NT2/D1 (cell line): ENCODE measurements around the gene NRAS.

Source experiments
- DNase-seq: peaks from one replicate; pipeline ENCODE4 v3.0.0-alpha.2; 2011; ENCODE audit warnings: low read depth, low spot score
- H3K27me3 ChIP-seq: 2 replicates; pipeline ENCODE4 v1.6.0; 2011; ENCODE audit warnings: mild to moderate bottlenecking; ENCODE audit not compliant: insufficient read length, insufficient read depth
- H3K36me3 ChIP-seq: 2 replicates; pipeline ENCODE4 v1.6.1; 2011; ENCODE audit warnings: mild to moderate bottlenecking, low read length, mixed read lengths; ENCODE audit not compliant: insufficient read depth, insufficient read length
- H3K4me1 ChIP-seq: 2 replicates; pipeline ENCODE4 v1.5.1; 2011; ENCODE audit not compliant: insufficient read depth, insufficient read length
- H3K4me3 ChIP-seq: 2 replicates; pipeline ENCODE4 v1.5.1; 2011; ENCODE audit warnings: low read depth; ENCODE audit not compliant: insufficient read length
- H3K9ac ChIP-seq: 2 replicates; pipeline ENCODE4 v1.6.0; 2011; ENCODE audit warnings: low read depth; ENCODE audit not compliant: insufficient read length
- H3K9me3 ChIP-seq: 2 replicates; pipeline ENCODE4 v1.5.1; 2011; ENCODE audit warnings: mild to moderate bottlenecking, low read length; ENCODE audit not compliant: insufficient read depth
- SUZ12 ChIP-seq: IDR thresholded peaks from 2 replicates; pipeline ENCODE4 v1.6.1; 2011; ENCODE audit not compliant: insufficient read length, insufficient read depth; ENCODE audit errors: extremely low read depth
- YY1 ChIP-seq: IDR thresholded peaks from 2 replicates; pipeline ENCODE4 v1.6.1; 2011; ENCODE audit not compliant: insufficient read length, insufficient read depth
- ZNF274 ChIP-seq: IDR thresholded peaks from 2 replicates; pipeline ENCODE4 v1.6.1; 2011; ENCODE audit warnings: mild to moderate bottlenecking, low read depth, low read length

Gene NRAS

GRCh38 chr1:114707604-114708003 is 9.0 kb downstream of the NRAS start:
- no peak for DNase-seq
- H3K4me3 ChIP-seq, result no peak overlapping the region
- TF ChIP-seq ZNF274 (no peak), YY1 (no peak), SUZ12 (no peak)
- H3K9ac ChIP-seq, result no peak overlapping the region
- no peaks in the 10 kb centered on the region for H3K27me3 ChIP-seq
- H3K9me3 ChIP-seq, result no peaks in the 10 kb centered on the region
- H3K36me3 ChIP-seq, result peaks cover 76% of the 10 kb centered on the region
- H3K4me1 ChIP-seq, result no peaks in the 10 kb centered on the region

- H3K4me3 ChIP-seq, result no peak overlapping the region
- no peak for DNase-seq
- no peak overlapping the region for H3K9ac ChIP-seq
- no peaks in the 10 kb centered on the region for H3K4me1 ChIP-seq
- TF ChIP-seq SUZ12, result no peak
- TF ChIP-seq YY1, result no peak
- no peak for TF ChIP-seq ZNF274
- H3K27me3 ChIP-seq, result no peaks in the 10 kb centered on the region
- no peaks in the 10 kb centered on the region for H3K9me3 ChIP-seq
- H3K36me3 ChIP-seq, result peaks cover 37% of the 10 kb centered on the region
These were observed 13.3 kb downstream of the NRAS start for GRCh38 chr1:114703242-114703641.

GRCh38 chr1:114702737-114703136 is 13.8 kb downstream of the NRAS start:
- DNase-seq, result no peak
- Histone ChIP-seq H3K4me1 (no peaks in the 10 kb centered on the region), H3K9ac (no peak overlapping the region), H3K27me3 (no peaks in the 10 kb centered on the region), H3K36me3 (peaks cover 32% of the 10 kb centered on the region), H3K9me3 (no peaks in the 10 kb centered on the region), H3K4me3 (no peak overlapping the region)
- TF ChIP-seq YY1, result no peak
- no peak for TF ChIP-seq SUZ12
- TF ChIP-seq ZNF274, result no peak

DNA sequence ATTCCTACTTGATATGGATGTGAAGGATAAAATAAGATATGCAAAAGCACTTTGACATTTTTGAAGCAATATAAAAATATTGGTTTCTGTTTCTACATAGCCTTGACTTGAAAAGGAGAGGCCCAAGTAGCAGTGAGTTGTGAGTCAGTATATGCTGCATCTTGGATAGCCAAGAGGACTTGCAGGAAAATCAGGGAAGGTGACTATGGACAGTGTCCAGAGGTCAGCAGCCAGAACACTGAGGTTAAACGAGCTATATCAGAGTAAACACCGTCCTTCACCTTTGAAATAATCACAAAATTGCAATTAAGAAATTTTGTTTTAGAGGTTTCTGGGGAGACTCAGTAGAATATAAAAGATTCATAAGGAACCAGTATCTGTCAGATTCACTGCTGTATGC is 14.6 kb downstream of the NRAS start:
- Histone ChIP-seq H3K4me3 (no peak overlapping the region), H3K4me1 (no peaks in the 10 kb centered on the region), H3K9ac (no peak overlapping the region), H3K36me3 (peaks cover 24% of the 10 kb centered on the region), H3K9me3 (no peaks in the 10 kb centered on the region), H3K27me3 (no peaks in the 10 kb centered on the region)
- no peak for DNase-seq
- no peak for TF ChIP-seq YY1
- no peak for TF ChIP-seq SUZ12
- TF ChIP-seq ZNF274, result no peak

- no peaks in the 10 kb centered on the region for H3K27me3 ChIP-seq
- TF ChIP-seq ZNF274 (no peak), YY1 (no peak), SUZ12 (no peak)
- no peak overlapping the region for H3K9ac ChIP-seq
- H3K4me3 ChIP-seq, result no peak overlapping the region
- no peaks in the 10 kb centered on the region for H3K4me1 ChIP-seq
- no peak for DNase-seq
- peaks cover 7% of the 10 kb centered on the region for H3K36me3 ChIP-seq
- no peaks in the 10 kb centered on the region for H3K9me3 ChIP-seq
These were observed 16.5 kb downstream of the NRAS start for GRCh38 chr1:114700036-114700600.

DNA sequence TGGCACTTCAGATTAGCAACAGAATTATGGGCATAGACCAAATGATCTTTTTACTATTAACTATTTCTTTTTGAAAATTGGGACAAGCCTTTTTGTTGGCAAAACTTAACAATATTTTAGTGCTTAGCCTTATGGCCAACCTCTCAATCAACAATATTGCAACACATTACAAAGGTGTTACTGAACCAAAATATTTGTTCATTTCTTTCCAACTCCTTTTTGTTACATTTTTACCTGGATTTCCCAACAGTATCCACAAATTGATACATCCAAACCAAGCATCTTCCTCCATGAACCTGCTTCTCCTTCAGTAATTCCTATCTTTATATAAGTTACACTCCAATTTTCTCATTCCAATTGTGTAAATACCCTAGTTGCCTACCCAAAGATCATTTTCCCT is 19.8 kb downstream of the NRAS start:
- no peak overlapping the region for H3K9ac ChIP-seq
- no peaks in the 10 kb centered on the region for H3K36me3 ChIP-seq
- H3K9me3 ChIP-seq, result no peaks in the 10 kb centered on the region
- no peak for DNase-seq
- no peak overlapping the region for H3K4me3 ChIP-seq
- H3K4me1 ChIP-seq, result no peaks in the 10 kb centered on the region
- H3K27me3 ChIP-seq, result no peaks in the 10 kb centered on the region
- TF ChIP-seq SUZ12 (no peak), ZNF274 (no peak), YY1 (no peak)

DNA sequence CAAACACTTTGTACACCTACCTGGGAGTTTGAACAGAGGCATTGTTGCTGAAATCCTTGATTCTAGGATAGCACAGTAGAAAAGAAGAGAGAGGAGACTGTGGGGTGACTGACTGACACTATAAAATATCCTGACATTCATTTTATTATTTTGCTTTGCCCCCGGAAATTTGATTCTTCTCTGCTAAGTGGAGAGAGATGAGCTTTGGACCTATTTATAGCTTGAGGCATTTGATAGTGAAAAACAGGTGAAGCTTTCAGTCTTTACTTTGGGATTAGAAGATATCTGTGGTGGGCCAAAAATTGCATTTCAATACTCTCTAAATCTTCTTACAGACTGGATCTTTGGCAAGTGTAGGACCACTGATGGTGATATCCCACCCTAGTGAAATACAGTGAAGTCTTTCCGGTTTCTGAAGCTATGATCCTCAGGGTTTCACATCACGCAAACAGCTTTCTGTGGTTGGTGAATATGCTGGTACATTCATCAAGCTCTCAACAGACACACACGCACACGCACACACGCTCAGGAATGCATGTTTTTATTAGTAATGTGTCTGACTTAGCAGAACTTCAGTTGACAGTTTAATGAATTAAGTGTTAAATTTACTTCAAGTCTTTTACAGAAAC is 21.0 kb downstream of the NRAS start, which contains the start of gene AMPD1:
AMPD1 (minus strand) TSS at position 117 of the 629 bp plus-strand sequence; CDS start at position 42, 75 bp downstream.
- H3K4me3 ChIP-seq, result no peak within 1 kb of the TSS
- no peak for DNase-seq
- H3K9me3 ChIP-seq, result no peaks in the 10 kb centered on the region
- H3K36me3 ChIP-seq, result no peaks in the 10 kb centered on the region
- no peaks in the 10 kb centered on the region for H3K4me1 ChIP-seq
- H3K9ac ChIP-seq, result no peak within 1 kb of the TSS
- TF ChIP-seq SUZ12 (no peak), YY1 (no peak)
- H3K27me3 ChIP-seq, result no peaks in the 10 kb centered on the region
